Breast epithelium (tissue), 3 donors: ENCODE results near the gene TSPAN32.

Experiments
- POLR2AphosphoS5 ChIP-seq, 3 donors: sonication (generic); formaldehyde crosslinking; IDR thresholded peaks; one replicate each; pipeline ENCODE4 v1.6.1; 2017; ENCODE audit warnings: antibody characterized with exemption in 3 of 3
- TF ChIP-seq, protein P1 (sequence below), 3 donors: fragments of 450-650 bp; IDR thresholded peaks; one replicate each; pipeline ENCODE4 v1.5.1; 2016 to 2017; ENCODE audit warnings: antibody characterized with exemption in 3 of 3, mild to moderate bottlenecking in 3 of 3, moderate library complexity in 3 of 3

- TF ChIP-seq, protein P1, sequence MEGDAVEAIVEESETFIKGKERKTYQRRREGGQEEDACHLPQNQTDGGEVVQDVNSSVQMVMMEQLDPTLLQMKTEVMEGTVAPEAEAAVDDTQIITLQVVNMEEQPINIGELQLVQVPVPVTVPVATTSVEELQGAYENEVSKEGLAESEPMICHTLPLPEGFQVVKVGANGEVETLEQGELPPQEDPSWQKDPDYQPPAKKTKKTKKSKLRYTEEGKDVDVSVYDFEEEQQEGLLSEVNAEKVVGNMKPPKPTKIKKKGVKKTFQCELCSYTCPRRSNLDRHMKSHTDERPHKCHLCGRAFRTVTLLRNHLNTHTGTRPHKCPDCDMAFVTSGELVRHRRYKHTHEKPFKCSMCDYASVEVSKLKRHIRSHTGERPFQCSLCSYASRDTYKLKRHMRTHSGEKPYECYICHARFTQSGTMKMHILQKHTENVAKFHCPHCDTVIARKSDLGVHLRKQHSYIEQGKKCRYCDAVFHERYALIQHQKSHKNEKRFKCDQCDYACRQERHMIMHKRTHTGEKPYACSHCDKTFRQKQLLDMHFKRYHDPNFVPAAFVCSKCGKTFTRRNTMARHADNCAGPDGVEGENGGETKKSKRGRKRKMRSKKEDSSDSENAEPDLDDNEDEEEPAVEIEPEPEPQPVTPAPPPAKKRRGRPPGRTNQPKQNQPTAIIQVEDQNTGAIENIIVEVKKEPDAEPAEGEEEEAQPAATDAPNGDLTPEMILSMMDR (IDR thresholded peaks at IDR 0.05), result no peak
- TF ChIP-seq POLR2AphosphoS5 (IDR thresholded peaks at IDR 0.05), result no peak
Measured at GRCh38 chr11:2314525-2315394, 12.9 kb downstream of the TSPAN32 start.
